GM10847 (cell line): ENCODE results near the gene RNF150.

Experiments used
- POLR2A ChIP-seq: IDR thresholded peaks from 2 replicates; pipeline ENCODE4 v1.6.1; 2011; ENCODE audit not compliant: insufficient read length; ENCODE audit errors: extremely low read depth

RNF150 gene

DNA sequence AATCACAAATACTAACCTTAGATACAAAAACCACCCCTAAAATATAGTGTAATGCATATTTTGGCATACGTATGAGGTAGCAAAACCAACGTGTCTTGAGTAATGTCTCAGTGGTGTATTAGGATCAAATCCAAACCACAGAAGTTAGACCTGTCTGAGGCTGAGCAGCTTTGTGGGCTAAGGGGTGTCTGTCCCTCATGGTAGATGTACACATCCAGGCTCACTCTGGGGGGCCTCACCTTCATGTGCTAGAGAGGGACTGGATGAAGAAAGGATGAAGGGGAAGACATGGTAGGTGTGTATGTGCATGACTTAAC is 189.1 kb downstream of the RNF150 start:
- TF ChIP-seq POLR2A, result no peak

- no peak for TF ChIP-seq POLR2A
These were observed 189.6 kb downstream of the RNF150 start for GRCh38 chr4:140943486-140944198.

GRCh38 chr4:140940589-140940988 is 192.7 kb downstream of the RNF150 start:
- no peak for TF ChIP-seq POLR2A

DNA sequence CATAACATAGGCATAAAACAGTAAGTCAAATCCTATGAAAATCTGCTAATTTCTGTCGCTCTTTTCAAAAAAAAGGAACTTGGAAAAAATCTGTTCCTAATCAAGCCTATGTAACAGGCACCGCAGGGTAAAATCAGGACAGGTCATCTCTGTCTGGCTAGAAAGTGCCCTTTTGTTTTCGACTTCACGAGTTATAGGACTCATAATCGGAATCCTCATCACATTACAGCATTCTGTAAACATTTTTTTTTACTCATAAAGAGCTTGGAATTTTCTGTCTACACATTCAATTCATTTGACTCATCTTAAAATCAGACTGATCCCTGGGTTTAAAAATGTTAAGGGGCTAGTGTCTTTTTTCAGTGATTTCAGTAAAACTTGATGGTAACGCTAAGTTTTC is 195.4 kb downstream of the RNF150 start:
- no peak for TF ChIP-seq POLR2A

DNA sequence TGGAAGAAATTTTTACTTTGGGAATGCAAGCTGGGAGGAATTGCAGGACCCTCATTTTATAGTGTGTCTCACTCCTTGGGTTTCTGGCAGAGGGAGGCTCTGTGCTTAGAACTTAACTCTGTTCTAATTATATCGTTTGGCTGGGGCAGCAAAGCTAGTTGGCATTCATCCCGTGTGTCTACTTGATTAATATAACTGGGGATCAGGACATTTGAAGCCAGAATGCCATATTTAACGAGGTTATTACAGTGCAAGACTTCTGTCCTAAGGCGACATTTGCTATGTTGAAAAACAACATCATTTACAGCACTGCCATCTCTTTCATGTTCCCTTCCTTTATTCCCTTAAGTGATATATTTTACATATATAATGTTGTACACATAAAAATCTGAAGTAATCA is 198.0 kb downstream of the RNF150 start:
- TF ChIP-seq POLR2A, result no peak

DNA sequence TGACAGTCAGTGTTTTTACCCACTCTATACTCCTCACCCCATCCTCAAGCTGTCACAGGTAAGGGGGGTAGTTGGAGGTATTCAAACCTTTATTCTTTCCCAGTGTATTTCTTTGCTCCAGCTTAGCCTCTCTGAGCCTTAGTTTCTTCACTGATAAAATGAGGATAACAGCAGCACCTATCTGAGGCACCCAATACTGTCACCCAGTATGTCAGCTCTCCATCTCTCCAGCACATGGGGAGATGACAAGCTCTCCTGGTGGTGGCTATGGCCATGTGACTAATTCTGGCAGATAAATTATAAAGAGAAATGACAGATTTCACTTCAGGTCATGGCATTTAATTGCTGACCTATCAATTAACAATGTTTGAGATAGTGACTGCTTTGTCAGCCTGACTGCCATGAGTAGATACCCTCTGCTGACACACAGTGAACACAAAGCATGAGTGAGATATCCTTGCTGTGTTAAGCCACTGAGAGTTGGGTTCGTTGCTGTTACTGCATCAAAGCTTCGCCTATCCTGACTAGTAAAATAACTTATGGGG is 200.7 kb downstream of the RNF150 start:
- no peak for TF ChIP-seq POLR2A

DNA sequence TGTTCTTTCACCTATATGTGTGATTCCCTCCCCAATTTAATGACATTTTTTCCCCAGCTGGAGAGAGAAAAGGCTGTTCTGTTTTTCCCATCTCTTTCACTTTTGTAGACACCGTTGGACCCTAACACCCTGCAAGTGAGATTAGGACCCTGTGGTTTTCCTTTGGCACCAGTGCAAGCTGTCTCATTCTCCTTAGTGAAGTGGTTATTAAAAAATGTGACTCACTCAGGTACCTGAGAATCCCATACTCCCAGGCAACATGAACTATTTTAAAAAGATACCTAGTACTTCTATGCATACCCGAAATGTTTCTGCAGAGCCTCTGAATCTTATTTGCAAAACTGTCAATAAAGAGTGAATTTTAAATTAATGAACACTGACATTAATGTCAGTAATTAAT is 201.4 kb downstream of the RNF150 start:
- no peak for TF ChIP-seq POLR2A

GRCh38 chr4:140930557-140930956 is 202.7 kb downstream of the RNF150 start:
- no peak for TF ChIP-seq POLR2A

- TF ChIP-seq POLR2A, result no peak
These were observed 203.3 kb downstream of the RNF150 start for GRCh38 chr4:140930011-140930410.

DNA sequence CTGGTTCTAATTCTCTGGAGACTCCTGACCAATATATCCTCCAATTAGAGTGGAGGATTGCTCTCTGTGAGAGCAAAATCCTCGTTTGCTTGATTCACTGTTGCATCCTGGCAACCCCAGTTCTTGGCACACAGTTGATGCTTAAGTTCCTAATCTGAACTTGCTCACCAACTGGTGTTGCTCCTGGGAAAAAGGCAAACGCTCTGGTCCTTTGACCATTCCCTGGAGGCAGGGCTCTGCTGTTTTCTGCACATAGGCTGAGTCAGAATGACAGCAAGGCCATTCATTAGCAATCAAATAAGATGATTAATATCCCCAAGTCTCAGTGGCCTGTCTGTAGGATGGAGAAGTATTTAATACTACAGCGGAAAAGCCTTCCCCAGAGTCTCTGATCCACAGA is 204.4 kb downstream of the RNF150 start:
- TF ChIP-seq POLR2A, result no peak

- no peak for TF ChIP-seq POLR2A
These were observed 206.6 kb downstream of the RNF150 start for GRCh38 chr4:140926672-140927071.

- no peak for TF ChIP-seq POLR2A
These were observed 207.9 kb downstream of the RNF150 start for GRCh38 chr4:140925417-140925816.

DNA sequence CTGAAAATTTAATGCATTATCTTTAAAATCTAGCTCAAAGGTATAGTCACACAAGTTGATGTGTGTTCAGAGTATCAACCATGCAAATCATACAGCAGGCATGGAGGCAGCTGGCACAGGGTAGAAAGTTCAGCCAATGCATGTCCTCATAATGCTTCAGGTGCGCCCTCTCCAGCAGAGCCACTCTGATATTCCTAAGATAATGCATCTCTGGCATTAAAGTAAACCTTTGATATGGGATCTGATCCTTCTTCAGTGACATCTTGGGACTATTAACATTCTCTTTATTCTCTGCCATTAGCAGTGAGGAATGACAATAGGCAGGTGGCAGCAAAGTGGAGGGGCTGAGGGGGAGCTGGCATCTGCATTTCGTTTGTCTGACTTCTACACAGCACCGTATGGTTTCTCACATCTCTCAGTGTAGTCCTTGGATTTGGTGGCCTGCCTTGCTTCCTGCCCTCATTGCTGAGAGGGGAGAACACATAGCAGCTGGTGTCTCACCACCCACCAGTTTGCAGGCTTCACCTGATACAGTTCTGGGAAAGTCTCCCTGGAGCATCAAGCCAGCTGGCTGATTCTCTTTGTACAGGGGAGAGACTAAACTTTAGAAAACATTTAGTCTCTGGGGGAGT is 208.4 kb downstream of the RNF150 start:
- TF ChIP-seq POLR2A, result no peak

DNA sequence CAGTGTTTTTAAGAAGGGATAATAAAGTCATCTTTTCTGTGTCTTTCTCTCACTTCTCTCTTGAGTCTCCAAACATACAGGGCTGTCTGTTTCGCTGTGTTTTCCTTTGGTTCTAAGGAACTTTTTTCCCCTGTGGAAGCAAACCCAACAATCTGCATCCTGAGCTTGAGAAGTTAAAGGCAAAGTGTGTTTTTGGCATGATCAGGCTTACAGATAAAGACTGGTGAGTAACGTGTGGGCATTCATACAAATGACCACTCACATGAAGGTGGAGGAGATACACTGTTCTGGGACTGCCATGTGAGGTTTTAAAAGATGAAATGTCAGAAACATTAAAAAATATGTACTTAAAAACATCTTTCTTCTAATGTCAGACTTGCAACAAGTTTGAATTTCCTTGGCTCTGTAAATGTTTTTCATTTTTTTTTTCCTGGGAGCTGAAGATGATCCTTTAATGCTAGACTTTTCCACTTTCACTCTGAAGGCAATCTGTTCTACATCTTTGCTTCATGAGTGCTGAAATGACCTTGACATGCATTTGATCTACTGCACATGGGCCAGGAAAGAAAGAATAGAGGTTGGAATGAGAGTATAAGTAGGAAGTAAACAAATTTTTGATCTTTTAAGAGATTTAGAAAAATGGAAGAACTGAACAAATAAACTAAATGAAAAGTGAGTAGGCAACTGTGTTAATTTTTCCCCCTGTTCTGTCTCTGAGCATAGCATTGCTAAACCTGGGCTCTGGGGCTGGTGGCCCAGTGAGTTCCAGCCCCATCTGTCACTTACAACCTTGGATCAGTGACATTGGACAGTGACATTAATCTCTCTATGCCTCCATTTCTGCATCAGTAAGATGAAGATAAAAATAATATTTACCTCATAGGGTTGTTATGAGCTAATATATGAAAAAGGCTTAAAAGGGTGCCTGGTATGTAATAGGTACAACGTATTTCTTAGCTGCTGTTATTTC is 226.0 kb downstream of the RNF150 start:
- no peak for TF ChIP-seq POLR2A

- no peak for TF ChIP-seq POLR2A
These were observed 228.4 kb downstream of the RNF150 start for GRCh38 chr4:140904904-140905303.
